CD4-positive, CD25-positive, alpha-beta regulatory T cell (primary cell): ENCODE data around the gene PAXX. TPM values are rescaled to one million over a fixed set of nuclear protein-coding genes. Genes with fewer than 3 reads are reported as not detected.
A peak's percentile ranks its signal among the peaks of the same experiment; 100 is the strongest.

Experiments
- ATAC-seq, 2 donors: fragments of 150-1000 bp; cut with Tn5 transposase; one replicate each; pipeline ENCODE4 v1.10.0; 2021; ENCODE audit warnings: low read depth in 2 of 2, moderate number of reproducible peaks in 2 of 2, moderate library complexity in 1 of 2
- DNase-seq, 3 donors: peaks; one replicate each; pipeline versions ENCODE4 v3.0.0 to v3.0.0-alpha.2; 2012 to 2022; ENCODE audit warnings: mixed read lengths in 1 of 3
- H3K27ac ChIP-seq: one replicate; pipeline ENCODE4 v1.7.0; 2013; ENCODE audit warnings: mild to moderate bottlenecking, low read length; ENCODE audit not compliant: insufficient read depth, poor library complexity, severe bottlenecking
- H3K27me3 ChIP-seq: one replicate; pipeline ENCODE4 v1.7.0; 2013; ENCODE audit warnings: low read length; ENCODE audit not compliant: control insufficient read depth, insufficient read depth
- H3K36me3 ChIP-seq: one replicate; pipeline ENCODE4 v1.7.0; 2013; ENCODE audit warnings: mild to moderate bottlenecking, low read length, moderate library complexity; ENCODE audit not compliant: control insufficient read depth, insufficient read depth
- H3K4me1 ChIP-seq: 2 replicates; pipeline ENCODE4 v1.7.0; 2013; ENCODE audit warnings: mild to moderate bottlenecking, low read length; ENCODE audit not compliant: insufficient read depth, control insufficient read depth, poor library complexity, severe bottlenecking
- H3K4me3 ChIP-seq: one replicate; pipeline ENCODE4 v1.7.0; 2013; ENCODE audit warnings: low read depth, mild to moderate bottlenecking, low read length, moderate library complexity
- H3K9me3 ChIP-seq, 2 experiments: 1 replicate in 1 of 2; 2 replicates in 1 of 2; pipeline ENCODE4 v1.7.0; 2013; ENCODE audit warnings: low read length in 2 of 2, mild to moderate bottlenecking in 1 of 2, moderate library complexity in 1 of 2; ENCODE audit not compliant: control insufficient read depth in 2 of 2
- H3K27ac Mint-ChIP-seq, 3 donors: one replicate each; pipeline ENCODE4 v1.8.0; 2020 to 2022; ENCODE audit warnings: mild to moderate bottlenecking in 3 of 3, mixed read lengths in 3 of 3, moderate library complexity in 2 of 3
- H3K27me3 Mint-ChIP-seq: one replicate; pipeline ENCODE4 v1.8.0; 2022; ENCODE audit warnings: mild to moderate bottlenecking, mixed read lengths
- H3K36me3 Mint-ChIP-seq: one replicate; pipeline ENCODE4 v1.8.0; 2020; ENCODE audit warnings: mixed read lengths
- H3K4me1 Mint-ChIP-seq, 4 donors: one replicate each; pipeline ENCODE4 v1.8.0; 2020 to 2022; ENCODE audit warnings: mixed read lengths in 4 of 4, mild to moderate bottlenecking in 1 of 4
- H3K4me3 Mint-ChIP-seq, 4 donors: one replicate each; pipeline ENCODE4 v1.8.0; 2020 to 2022; ENCODE audit warnings: mild to moderate bottlenecking in 4 of 4, mixed read lengths in 4 of 4, moderate library complexity in 3 of 4
- H3K9me3 Mint-ChIP-seq, 7 donors: one replicate each; pipeline ENCODE4 v1.8.0; 2020 to 2022; ENCODE audit warnings: mixed read lengths in 7 of 7, mild to moderate bottlenecking in 3 of 7, moderate library complexity in 2 of 7
- polyA plus RNA-seq, 4 donors: library from polyadenylated mRNA; unstranded; fragments of 300-500 nt; fragmentation: Illumina TruSeq; gene quantifications; one replicate each; pipeline ENCODE4 v1.2.3, GENCODE V29; 2021
- total RNA-seq: library from RNA; stranded (reverse); gene quantifications from one replicate; pipeline ENCODE4 v1.2.3, GENCODE V29; 2022

PAXX gene
- total and polyA plus RNA-seq, 5 donors from 2014 or later, result 46.7 to 83.3 (median 66.4) TPM

DNA sequence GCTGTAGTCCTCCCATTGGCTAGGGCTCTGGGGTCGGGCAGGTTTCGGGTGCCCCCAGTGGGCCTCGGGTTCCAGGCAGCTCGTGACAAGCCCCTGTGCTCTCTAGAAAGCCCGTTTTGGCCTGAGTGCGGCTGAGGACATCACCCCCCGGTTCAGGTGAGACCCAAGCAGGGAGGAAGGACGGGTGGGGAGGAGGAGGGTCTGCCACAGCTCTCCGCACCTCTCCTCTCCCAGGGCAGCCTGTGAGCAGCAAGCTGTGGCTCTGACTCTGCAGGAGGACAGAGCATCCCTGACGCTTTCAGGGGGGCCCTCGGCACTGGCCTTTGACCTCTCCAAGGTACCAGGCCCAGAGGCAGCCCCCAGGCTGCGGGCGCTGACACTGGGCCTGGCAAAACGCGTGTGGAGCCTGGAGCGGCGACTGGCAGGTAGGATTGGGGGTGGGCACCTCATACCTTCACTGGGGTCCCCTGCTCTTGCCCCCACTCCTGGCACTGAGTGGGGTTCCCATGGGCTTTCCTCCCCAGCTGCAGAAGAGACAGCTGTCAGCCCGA lies 672 bp downstream of the PAXX start:
- Histone ChIP-seq H3K27ac (peak overlapping the region; percentile 85), H3K27me3 (no peaks in the 10 kb centered on the region), H3K36me3 (no peaks in the 10 kb centered on the region), H3K4me1 (peaks cover 49% of the 10 kb centered on the region), H3K4me3 (peak overlapping the region; percentile 48), H3K9me3 (no peaks in the 10 kb centered on the region)
- Mint-ChIP-seq H3K9me3 (peaks cover 0 to 3% (median 0%) of the 10 kb centered on the region in 7 donors), H3K36me3 (no peaks in the 10 kb centered on the region), H3K27me3 (peaks cover 17% of the 10 kb centered on the region), H3K27ac (peak overlapping the region; percentile 51 to 82 (median 72)), H3K4me1 (peaks cover 0 to 34% (median 13%) of the 10 kb centered on the region in 4 donors), H3K4me3 (peak overlapping the region; percentile 86 to 89 (median 88))
- ATAC-seq (no peak), DNase-seq (no peak)

DNA sequence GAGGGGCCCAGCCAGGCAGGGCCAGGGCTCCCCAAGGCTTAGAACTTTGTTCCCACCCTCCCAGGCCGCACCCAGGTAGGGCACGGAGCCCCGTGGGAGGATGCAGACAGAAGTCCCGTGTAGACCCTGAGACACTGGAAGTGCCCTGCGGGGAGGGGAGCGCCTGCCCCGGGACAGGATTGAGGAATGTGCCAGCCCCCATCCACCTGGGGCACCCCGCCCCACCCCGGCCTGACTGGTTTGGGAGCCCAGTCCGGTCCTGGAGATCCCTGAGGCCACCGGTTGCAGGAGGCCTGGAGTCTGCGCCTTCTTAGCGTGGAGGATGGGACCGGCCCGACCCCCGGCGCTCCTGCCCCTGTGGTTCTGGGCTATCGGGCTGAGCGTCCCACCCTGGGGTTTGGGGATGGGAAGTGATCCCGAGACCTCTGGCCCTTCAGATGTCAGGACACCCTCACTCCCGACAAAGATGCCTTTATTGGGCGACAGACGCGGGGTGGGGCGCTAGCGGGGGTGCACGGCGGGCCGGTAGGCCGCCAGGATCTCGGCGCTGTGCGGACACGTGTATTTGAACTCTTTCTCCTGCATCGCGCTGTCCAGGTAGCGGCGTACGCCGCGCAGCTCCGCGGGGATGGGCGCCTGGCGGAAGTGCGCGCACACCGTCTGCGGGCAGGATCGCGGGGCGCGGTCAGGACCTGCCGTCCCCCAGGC lies 2.1 kb downstream of the PAXX start:
- Mint-ChIP-seq H3K27ac (no peak overlapping the region), H3K27me3 (peaks cover 18% of the 10 kb centered on the region), H3K36me3 (no peaks in the 10 kb centered on the region), H3K4me3 (peak overlapping the region in 1 of 4 donors; percentile 89), H3K4me1 (peaks cover 0 to 38% (median 14%) of the 10 kb centered on the region in 4 donors), H3K9me3 (peaks cover 0 to 2% (median 0%) of the 10 kb centered on the region in 7 donors)
- no peaks in the 10 kb centered on the region for H3K36me3 ChIP-seq
- no peaks in the 10 kb centered on the region for H3K9me3 ChIP-seq
- H3K27ac ChIP-seq, result no peak overlapping the region
- no peak for ATAC-seq
- peaks cover 52% of the 10 kb centered on the region for H3K4me1 ChIP-seq
- DNase-seq, result no peak
- H3K4me3 ChIP-seq, result no peak overlapping the region
- no peaks in the 10 kb centered on the region for H3K27me3 ChIP-seq

DNA sequence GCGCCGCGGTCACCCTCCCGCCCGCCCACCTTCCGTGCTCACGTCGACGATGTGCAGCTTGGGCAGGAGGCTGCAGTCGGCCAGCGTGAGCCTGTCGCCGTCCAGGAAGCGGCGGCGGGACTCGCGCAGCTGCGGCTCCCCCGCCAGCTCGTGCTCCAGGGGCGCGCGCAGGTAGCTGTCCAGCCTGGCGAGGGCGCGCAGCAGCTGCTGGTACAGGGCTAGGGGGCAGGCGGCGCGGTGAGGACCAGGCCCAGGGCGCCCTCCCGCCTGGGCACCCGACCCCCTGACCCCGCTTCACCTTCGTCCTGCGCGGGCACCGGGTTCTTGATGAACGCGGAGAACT lies 2.6 kb downstream of the PAXX start:
- Mint-ChIP-seq H3K36me3 (no peaks in the 10 kb centered on the region), H3K4me3 (no peak overlapping the region), H3K4me1 (peaks cover 0 to 38% (median 14%) of the 10 kb centered on the region in 4 donors), H3K27me3 (peaks cover 14% of the 10 kb centered on the region), H3K27ac (no peak overlapping the region), H3K9me3 (no peaks in the 10 kb centered on the region)
- Histone ChIP-seq H3K36me3 (no peaks in the 10 kb centered on the region), H3K9me3 (no peaks in the 10 kb centered on the region), H3K4me3 (no peak overlapping the region), H3K27me3 (no peaks in the 10 kb centered on the region), H3K27ac (no peak overlapping the region), H3K4me1 (peaks cover 53% of the 10 kb centered on the region)
- ATAC-seq (no peak), DNase-seq (no peak)

DNA sequence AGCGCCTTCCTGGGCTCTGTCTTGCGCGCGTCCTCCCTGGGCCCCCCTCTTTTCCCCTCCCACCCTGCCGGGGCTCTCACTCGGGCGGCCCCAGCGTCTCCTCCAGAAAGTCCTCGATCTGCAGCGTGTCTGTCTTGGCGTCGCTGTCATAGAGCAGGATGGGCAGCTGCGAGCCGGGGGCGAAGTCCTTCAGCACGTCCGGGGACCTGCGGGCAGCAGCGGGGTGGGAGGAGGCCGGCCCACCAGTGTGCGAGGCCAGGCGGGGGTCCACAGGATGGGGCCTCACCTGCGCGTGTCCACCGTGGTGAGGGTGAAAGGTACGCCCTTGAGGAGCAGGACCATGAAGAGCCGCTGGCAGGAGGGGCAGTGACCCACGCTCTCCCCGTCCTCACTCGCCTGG lies 3.1 kb downstream of the PAXX start:
- Histone ChIP-seq H3K36me3 (no peaks in the 10 kb centered on the region), H3K27me3 (no peaks in the 10 kb centered on the region), H3K27ac (no peak overlapping the region), H3K9me3 (no peaks in the 10 kb centered on the region), H3K4me3 (no peak overlapping the region), H3K4me1 (peaks cover 59% of the 10 kb centered on the region)
- ATAC-seq, result no peak
- Mint-ChIP-seq H3K9me3 (no peaks in the 10 kb centered on the region), H3K27me3 (peaks cover 14% of the 10 kb centered on the region), H3K4me1 (peaks cover 0 to 42% (median 19%) of the 10 kb centered on the region in 4 donors), H3K4me3 (no peak overlapping the region), H3K36me3 (no peaks in the 10 kb centered on the region), H3K27ac (no peak overlapping the region)
- no peak for DNase-seq

DNA sequence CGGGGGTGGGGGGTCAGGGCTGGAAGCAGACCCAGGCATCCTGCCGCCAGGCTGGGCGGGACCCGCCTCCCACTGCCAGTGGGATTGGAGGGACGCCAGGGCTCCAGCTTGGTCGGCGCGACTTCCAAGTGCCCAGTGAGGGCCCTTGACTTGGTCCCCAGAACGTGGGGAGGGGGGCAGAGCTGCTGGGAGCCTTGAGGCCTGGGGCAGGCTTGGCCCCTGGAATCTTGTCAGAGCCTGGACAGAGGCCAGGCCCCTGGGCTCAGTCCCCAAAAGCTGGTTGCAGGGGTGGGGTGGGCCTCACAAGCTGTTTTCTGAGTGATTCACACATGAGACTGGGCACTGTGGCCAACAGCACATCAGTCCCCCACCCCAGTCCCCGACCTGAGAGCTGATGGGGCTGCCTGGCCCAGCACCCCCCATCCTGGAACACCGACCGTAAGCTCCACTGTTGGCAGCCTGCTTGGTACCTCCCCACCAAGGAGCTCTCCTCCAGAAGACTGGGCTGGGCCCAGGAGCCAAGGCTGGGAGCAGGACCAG lies 3.6 kb downstream of the PAXX start:
- no peaks in the 10 kb centered on the region for H3K27me3 ChIP-seq
- Mint-ChIP-seq H3K27ac (peak overlapping the region in 1 of 3 donors; percentile 38), H3K27me3 (peaks cover 14% of the 10 kb centered on the region), H3K4me1 (peaks cover 0 to 43% (median 18%) of the 10 kb centered on the region in 4 donors), H3K9me3 (no peaks in the 10 kb centered on the region), H3K4me3 (peak overlapping the region; percentile 38 to 51 (median 48)), H3K36me3 (no peaks in the 10 kb centered on the region)
- ATAC-seq (no peak), DNase-seq (no peak)
- no peak overlapping the region for H3K27ac ChIP-seq
- no peaks in the 10 kb centered on the region for H3K9me3 ChIP-seq
- H3K36me3 ChIP-seq, result no peaks in the 10 kb centered on the region
- peaks cover 63% of the 10 kb centered on the region for H3K4me1 ChIP-seq
- no peak overlapping the region for H3K4me3 ChIP-seq

DNA sequence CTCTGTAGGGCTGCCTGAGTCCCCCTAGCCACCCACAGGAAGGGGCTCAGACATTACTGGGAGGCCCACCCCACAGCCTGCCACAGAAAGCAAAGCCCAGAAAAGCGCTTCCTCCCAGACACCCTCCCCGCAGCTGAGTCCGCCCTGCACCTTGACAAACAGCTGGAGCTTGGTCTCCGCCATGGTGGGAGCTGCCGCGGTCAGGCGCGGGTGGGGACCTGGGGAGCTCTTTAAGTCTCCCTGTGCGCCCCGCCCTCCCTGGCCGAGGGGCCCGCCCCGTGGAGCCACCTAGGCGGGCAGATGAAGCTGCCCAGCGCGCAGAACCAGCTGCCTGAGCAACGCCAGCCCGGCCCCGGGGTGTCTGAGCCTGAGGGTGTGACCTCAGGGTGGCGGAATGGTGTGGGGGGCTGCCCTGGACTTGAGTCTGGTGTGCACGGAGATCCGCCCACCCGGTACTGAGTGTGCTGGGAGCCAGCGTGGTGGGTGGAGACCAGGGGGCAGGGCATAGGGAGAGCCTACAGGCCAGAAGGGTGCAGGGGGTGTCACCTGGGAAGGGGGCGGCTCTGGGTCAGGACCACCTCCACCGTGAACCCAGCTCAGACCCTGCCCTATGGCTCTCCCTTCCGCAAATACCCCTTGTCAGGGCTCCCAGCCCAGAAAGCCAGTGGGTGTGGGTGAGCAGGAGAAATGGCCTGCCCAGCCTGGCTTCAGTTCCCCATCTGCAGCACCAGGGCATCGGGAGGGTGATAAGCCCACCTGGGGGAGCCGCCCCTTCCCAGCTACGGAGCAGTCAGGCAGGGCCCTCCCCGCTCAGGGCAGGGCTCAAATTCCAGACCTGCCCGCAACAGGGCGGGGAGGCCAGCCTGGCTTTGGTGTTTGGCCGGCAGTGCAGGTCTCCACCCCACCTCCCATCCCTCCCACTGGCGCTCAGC lies 4.4 kb downstream of the PAXX start, which contains the start of gene CLIC3:
Gene CLIC3, minus strand, starts transcription at position 208 of the 932 bp plus-strand sequence. Its CDS starts 25 bp downstream, at position 183.
- DNase-seq, result peak in 2 of 3 donors; percentile 17 to 75
- peaks cover 63% of the 10 kb centered on the region for H3K4me1 ChIP-seq
- peak within 1 kb of the TSS; percentile 38 to 51 (median 48) for H3K4me3 Mint-ChIP-seq
- no peak within 1 kb of the TSS for H3K4me3 ChIP-seq
- no peaks in the 10 kb centered on the region for H3K36me3 Mint-ChIP-seq
- H3K27ac Mint-ChIP-seq, result peak within 1 kb of the TSS in 1 of 3 donors; percentile 38
- H3K9me3 Mint-ChIP-seq, result no peaks in the 10 kb centered on the region
- peak within 1 kb of the TSS; percentile 5 for H3K27ac ChIP-seq
- peak in 1 of 2 donors; percentile 13 for ATAC-seq
- H3K27me3 ChIP-seq, result no peaks in the 10 kb centered on the region
- H3K4me1 Mint-ChIP-seq, result peaks cover 0 to 38% (median 16%) of the 10 kb centered on the region in 4 donors
- no peaks in the 10 kb centered on the region for H3K36me3 ChIP-seq
- peaks cover 14% of the 10 kb centered on the region for H3K27me3 Mint-ChIP-seq
- no peaks in the 10 kb centered on the region for H3K9me3 ChIP-seq

DNA sequence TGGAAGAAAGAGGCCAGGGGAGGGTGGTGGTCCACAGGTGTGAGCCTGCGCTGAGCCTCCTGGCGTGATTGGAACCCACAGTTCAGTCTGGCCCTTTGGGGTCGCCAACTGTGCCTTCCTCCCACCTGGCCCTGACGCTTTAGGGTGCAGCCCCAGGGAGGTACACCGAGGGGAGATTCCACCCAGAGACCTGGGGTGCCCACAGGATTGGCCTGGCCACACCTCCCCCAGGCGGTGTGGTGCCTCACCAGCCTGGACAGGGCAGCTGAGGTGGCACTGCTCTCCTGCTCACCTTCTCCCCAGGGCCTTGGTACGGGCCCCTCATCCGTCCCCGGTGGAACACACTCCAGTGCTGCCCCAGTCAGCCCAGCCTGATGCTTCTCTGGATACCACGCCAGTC lies 5.1 kb downstream of the PAXX start:
- H3K9me3 Mint-ChIP-seq, result no peaks in the 10 kb centered on the region
- Histone ChIP-seq H3K36me3 (no peaks in the 10 kb centered on the region), H3K27ac (no peak overlapping the region), H3K4me1 (peaks cover 61% of the 10 kb centered on the region), H3K4me3 (no peak overlapping the region), H3K9me3 (no peaks in the 10 kb centered on the region), H3K27me3 (no peaks in the 10 kb centered on the region)
- ATAC-seq, result no peak
- peaks cover 0 to 37% (median 16%) of the 10 kb centered on the region in 4 donors for H3K4me1 Mint-ChIP-seq
- H3K36me3 Mint-ChIP-seq, result no peaks in the 10 kb centered on the region
- H3K27ac Mint-ChIP-seq, result peak overlapping the region in 1 of 3 donors; percentile 36
- H3K4me3 Mint-ChIP-seq, result peak overlapping the region in 3 of 4 donors; percentile 62 to 85 (median 77)
- H3K27me3 Mint-ChIP-seq, result peaks cover 14% of the 10 kb centered on the region
- no peak for DNase-seq
